HL-60/S4 treated with retinoic acid at 250 ng/mL for 4 days and 3 days (cell line): ENCODE data around the gene ZFP42.
"Not testable (repeated sequence)": the region's sequence is repeated elsewhere in the genome, so short reads cannot be mapped to it uniquely, and the experiment has no call there.

Source experiments
- in situ Hi-C: fragments of 300-500 bp; cut with MboI; formaldehyde crosslinking; loops from 2 replicates; pipeline ENCODE4 v1.7.0; 2022; ENCODE audit warnings: low sequenced_read_pairs

ZFP42 gene

DNA sequence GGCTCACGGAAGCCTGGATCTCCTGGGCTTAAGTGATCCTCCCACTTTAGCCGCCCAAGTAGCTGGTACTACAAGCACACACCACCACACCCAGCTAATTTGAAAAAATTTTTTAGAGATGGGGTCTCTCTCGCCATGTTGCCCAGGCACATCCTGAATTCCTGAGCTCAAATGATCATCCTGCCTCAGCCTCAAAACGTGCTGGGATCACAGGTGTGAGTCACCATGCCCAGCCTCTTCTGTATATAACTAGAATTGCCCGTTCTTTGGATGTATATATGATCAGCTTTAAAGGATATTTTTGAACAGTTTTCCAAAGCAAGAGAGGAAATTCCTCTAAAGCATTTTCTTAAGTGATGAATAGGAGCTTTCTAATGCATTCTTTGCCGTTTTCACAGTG is 22.7 kb downstream of the ZFP42 start:
- in situ Hi-C loops = no loop called here

DNA sequence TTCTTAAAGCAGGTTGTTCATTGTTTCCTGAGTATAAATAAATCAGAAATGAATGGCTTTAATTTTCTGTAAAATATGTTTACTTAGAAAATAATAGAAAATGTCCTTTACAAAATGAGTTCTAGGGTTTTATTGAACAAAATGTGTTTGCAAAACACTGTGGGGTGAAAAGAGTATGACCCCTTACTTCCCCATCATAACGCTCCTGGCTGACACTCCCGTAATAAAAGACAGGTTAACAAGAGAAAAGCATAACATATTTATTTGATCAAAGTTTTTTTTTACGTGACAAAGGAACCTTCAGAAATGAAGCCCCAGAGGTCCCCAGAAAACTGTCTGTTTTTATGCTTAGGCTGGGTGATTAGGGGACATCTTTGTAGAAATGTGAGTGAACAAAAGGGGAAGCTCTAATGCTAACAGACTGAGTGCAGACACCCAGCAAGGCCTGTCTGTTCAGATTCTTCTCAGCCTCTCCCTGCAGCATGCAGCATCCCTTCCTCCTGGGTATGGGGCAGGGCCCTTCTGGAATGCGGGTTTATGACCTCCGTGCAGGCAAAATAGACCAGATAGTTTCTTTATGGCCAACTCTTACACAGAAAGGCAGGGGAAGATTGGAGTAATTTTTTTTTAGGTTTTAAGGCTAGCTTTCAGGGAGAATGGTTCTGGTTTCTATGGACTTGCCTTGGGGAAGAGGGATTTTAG is 26.1 kb downstream of the ZFP42 start:
- in situ Hi-C loops = no loop called here

DNA sequence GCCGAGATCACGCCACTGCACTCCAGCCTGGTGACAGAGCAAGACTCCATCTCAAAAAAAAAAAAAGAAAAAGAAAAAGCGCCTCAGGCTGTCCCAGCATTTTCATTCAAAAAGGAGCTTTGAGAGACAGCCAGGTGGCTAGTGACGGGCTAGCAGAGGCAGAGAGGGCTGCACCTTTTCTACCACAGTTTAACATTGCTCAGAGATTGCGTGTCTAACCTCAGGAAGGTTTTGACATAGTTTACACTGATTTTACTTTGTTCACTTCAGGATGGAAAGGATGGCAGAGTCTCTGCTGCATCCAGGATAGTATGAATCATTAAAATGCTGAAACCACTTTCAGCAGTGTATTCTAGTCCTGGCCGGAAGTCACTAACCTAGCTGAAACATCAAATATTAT is 28.1 kb downstream of the ZFP42 start:
- in situ Hi-C loops = no loop called here

DNA sequence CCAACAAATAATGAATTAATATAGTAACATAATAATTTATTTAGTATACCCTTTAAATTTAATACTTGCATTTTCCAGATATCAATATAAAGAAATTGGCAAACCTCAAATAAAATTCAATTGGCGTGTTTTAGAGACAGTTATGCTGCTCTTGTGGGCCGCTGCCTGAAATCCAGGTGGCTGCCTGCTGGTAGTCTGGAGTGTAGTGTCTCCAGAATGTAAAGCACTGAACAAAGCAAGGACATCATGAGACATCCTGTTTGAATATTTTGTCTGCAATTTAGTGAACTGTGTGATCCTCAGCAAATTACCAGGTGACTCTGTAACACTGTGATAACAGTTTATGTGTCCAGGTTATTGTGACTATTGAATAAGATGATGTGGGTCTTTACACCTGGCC is 29.9 kb downstream of the ZFP42 start:
- in situ Hi-C loops = no loop called here

DNA sequence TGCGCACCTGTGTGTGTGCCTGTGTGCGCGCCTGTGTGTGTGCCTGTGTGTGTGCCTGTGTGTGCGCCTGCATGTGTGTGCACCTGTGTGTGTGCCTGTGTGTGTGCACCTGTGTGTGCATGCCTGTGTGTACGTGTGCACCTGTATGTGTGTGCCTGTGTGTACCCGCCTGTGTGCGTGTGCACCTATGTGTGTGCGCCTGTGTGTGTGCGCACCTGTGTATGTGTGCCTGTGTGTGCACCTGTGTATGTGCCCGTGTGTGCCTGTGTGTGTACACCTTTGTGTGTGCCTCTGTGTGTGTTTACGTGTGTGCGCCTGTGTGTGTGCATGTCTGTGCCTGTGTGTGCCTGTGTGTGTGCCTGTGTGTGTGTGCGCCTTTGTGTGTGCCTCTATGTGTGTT is 33.5 kb downstream of the ZFP42 start:
- in situ Hi-C loops = no loop called here

DNA sequence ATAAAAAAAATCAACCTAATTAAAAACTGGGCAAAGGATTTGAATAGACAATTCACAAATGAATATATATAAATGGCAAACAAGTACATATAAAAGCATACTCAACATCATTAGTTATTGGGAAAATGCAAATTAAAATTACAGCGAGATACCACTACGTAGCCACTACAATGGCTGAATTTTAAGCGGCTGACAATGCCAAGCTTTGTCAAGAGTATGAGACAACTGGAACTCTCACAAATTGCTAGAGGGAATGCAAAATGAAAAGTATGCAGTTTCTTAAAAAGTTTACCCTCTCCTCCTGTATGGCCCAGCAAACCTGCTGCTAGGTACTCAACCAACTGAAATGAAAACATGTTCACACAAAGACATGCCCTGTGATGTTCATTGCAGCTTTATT is 34.8 kb downstream of the ZFP42 start:
- in situ Hi-C loops = no loop called here

DNA sequence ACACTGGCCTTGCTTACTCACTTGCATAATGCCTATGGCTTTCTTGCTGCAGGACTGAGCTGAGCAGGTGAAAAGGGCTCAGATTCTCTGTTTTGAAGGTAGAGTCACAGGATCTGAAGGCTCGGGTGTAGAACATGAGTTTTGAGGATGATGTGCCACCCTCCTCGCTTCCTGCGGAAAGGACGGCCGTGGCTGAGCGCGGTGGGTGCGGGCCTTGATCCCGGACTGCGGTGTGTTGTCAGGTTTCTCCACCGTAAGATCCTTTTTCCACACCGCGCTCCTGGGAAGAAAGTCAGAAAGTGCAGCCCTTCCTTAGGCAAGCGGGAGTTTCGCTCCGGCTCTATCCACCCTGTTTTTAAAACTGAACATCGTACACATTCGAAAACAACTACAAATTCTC is 36.2 kb downstream of the ZFP42 start:
- in situ Hi-C loops = no loop called here

DNA sequence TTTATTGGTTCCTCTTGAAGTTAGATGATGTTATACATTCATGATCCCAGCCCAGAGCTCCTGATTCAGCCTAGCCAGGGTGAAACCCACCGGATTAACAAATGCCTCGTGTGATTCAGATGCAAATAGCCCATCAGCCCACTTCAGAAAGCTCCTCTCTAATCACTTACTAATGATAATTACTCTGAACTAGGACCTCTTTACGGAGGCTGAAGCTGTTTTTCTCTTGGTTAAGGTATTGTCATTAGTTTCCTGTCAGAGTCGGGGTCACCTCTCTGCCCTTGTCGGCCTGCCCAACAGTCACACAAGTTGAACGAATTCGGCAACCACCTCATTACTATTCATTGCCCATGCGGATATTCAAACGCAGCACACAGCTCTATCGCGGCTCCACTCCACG is 36.6 kb downstream of the ZFP42 start:
- in situ Hi-C loops = no loop called here

DNA sequence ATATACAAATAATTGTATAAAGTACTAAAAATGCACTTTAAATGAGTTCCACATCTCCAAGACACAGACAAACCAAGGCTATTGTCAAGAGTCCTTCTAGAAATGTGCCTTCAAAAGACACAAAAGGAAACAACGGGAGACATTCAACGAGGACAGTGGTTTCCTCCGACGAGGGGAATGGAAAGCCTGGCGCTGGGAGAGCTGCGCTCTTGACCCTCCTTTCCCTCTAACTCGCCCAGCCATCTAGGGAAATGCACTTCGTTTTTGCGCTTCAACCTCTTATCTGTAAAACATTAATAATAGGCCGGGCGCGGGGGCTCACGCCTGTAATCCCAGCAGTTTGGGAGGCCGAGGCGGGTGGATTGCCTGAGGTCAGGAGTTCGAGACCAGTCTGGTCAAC is 37.0 kb downstream of the ZFP42 start:
- in situ Hi-C loops = no loop called here

DNA sequence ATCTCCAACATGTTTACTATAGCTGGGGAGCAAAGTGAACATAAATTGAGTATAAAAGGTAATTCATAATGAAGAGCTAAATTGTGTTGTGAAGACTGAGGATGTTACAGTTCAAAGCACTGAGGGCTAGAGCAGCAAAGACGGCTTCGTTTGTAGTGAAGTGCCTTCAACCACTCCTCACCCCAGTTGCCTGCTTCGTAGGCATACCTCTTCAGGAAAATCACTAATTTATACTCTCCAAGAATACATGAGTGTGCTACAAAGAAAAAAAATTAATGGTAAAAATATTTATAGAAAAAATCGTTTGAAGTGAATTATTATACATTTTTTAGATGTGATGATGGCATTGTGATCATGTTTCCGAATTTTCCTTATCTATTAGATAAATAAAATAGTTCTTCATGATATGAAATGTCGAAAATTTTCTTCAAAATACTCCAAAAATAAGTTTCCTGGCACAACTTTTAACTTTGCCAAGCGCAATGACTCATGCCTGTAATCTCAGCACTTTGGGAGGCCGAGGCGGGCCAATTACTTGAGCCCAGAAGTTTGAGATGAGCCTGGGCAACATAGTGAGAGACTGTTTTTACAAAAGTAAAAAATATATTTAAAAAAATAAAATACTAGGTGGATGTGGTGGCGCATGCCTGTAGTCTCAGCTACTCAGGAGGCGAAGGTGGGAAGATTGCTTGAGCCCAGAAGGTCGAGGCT is 41.6 kb downstream of the ZFP42 start:
- in situ Hi-C loops = no loop called here

DNA sequence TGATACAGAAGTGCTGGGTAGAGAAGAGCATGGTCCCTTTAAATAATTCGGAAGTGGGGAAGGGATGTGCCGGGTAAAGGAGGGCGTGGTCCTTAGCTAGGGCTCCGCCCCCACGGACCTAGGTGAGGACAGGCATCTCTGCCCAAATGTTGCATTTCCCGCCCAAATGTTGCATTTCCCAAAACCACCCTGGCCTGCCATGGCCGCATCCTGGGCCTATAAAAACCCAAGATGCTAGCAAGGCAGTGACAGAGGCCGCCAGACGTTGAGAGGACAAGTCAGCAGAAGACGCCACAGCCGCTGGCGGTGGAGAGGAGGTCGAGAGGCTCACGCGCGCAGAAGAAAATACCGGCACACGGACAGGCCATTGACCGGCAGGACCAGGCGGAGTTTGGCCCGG is 46.1 kb downstream of the ZFP42 start:
- in situ Hi-C loops = no loop called here

DNA sequence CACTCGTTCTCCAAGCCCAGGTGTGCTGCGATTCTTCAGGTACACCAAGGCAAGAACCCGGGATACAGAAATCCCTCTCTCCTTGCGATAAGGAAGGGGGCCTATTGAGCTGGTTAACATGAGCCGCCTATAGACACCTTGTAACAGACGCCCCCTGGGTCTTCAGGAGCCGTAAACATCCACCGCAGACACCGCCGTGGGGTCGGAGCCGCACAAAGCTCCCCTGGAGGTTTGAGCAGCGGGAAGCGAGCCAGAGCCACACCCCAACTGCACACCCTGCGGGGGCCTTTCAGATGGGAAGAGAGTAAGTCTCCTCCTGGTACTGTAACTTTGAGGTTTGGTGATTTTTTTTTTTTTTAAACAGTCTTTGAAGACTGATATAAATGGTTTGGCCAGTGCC is 46.6 kb downstream of the ZFP42 start:
- in situ Hi-C loops = no loop called here

DNA sequence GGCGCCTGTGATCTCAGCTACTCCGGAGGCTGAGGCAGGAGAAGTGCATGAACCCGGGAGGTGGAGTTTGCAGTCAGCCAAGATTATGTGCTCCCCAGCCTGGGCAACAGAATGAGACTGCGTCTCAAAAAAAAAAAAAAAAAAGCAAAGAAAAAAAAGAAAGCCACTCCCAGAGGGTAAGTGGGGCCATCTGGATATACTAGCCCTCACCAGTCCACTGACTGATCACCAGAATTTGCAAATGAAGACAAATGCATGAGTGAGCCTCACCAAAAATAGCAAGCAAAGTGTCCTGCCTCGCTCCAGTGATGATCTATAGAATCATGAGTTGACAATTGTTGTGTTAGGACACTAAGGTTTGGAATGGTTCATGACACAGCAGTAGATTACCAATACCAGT is 47.6 kb downstream of the ZFP42 start:
- in situ Hi-C loops = no loop called here

DNA sequence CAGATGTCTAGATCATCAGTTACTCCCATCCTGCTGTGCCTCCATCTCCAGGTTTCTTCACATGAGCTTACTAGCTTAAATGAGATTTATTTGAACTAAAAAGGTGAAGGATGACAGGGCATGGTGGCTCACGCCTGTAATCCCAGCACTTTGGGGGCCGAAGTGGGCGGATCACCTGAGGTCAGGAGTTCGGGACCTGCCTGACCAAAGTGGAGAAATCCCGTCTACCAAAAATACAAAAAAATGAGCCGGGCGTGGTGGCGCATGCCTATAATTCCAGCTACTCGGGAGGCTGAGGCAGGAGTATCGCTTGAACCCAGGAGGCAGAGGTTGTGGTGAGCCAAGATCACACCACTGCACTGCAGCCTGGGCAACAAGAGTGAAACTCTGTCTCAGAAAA is 49.9 kb downstream of the ZFP42 start:
- in situ Hi-C loops = not testable (repeated sequence)

DNA sequence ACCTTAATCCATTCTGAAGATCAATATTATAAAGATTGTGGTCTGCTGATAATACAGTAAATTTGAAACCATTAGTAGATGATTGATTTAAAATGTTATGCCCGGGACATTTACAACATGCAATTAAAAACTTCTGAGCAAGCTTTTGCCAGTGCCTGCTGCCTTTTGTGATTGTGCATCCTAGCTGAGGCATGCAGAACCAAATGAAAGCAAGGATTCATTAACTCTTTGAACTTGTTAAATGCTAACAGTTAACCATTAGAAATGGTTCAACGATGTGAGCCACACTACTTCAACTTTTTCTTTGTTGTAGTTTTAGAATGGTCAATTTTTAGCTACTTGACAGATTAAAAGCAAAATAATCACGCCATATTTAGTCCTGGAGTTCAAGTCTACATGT is 51.1 kb downstream of the ZFP42 start:
- in situ Hi-C loops = no loop called here

DNA sequence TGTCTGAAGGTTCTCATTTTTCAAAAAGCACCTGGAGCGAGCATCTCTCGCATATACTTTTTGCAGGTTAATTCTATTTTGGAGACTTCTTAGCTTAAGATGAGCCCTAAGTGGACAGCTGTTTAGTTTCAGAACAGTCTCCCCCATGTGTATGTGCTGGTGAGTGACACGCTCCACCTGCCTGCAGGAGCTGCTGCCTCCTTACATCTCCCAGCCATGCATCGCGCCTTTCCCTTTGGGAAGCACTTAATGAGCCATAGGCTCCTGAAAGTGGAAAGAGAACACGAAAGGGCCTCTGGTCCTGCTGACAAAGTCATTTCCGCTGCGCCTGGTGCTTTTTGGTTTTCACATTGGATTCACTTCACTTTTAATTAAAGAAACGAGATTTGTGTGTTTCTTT is 57.7 kb downstream of the ZFP42 start:
- in situ Hi-C loops = no loop called here
